Measurements from ENCODE around the gene STPG3. TPM values are rescaled to one million over a fixed set of nuclear protein-coding genes. Genes with fewer than 3 reads are reported as not detected.

Gene STPG3
- total and polyA plus RNA-seq, 2 of the 13 experiments (the other 11 are each of a cell fraction or from before 2014, with no cell fraction given), result not detected

GRCh38 chr9:137234758-137235423 lies 16.2 kb upstream of the STPG3 start:
- H3K9me3 ChIP-seq (ENCODE audit: low read length), result no peaks in the 10 kb centered on the region
- H2AFZ ChIP-seq (ENCODE audit: low read length), result no peak overlapping the region
- TF ChIP-seq PAWR (CRISPR knock-in tag; IDR thresholded peaks at IDR 0.05; ENCODE audit: borderline replicate concordance), result 0 out of 2 replicates have a peak, but pooled peaks have one; percentile 20
- no peak for TF ChIP-seq FLYWCH1 (CRISPR knock-in tag; IDR thresholded peaks at IDR 0.05)
- TF ChIP-seq ZNF782 (CRISPR knock-in tag; IDR thresholded peaks at IDR 0.05; ENCODE audit: borderline replicate concordance), result 0 out of 2 replicates have a peak, but pooled peaks have one; percentile 10
- TF ChIP-seq SRY (CRISPR knock-in tag; IDR thresholded peaks at IDR 0.05), result peak; percentile 15; the same call in 1 of the 2 replicates
- 0 out of 2 replicates have a peak, but pooled peaks have one; percentile 3 for TF ChIP-seq ZNF891 (CRISPR knock-in tag; IDR thresholded peaks at IDR 0.05)
- 0 out of 2 replicates have a peak, but pooled peaks have one; percentile 13 for TF ChIP-seq ZSCAN25 (CRISPR knock-in tag; IDR thresholded peaks at IDR 0.05)
- TF ChIP-seq KDM5A (IDR thresholded peaks at IDR 0.05; ENCODE audit: borderline replicate concordance, low read length), result peak; percentile 2; the same call in 1 of the 2 replicates
- peak; percentile 40; the same call in 1 of the 2 replicates for TF ChIP-seq ZC3H13 (CRISPR knock-in tag; IDR thresholded peaks at IDR 0.05)
- TF ChIP-seq HOXA7 (CRISPR knock-in tag; IDR thresholded peaks at IDR 0.05), result 0 out of 2 replicates have a peak, but pooled peaks have one; percentile 19
- no peak for TF ChIP-seq TRIM22 (IDR thresholded peaks at IDR 0.05)
- TF ChIP-seq TBP (CRISPR knock-in tag; IDR thresholded peaks at IDR 0.05), result no peak
- 0 out of 2 replicates have a peak, but pooled peaks have one; percentile 17 for TF ChIP-seq PHF20 (CRISPR knock-in tag; IDR thresholded peaks at IDR 0.05)
- TF ChIP-seq KMT2B (CRISPR knock-in tag; IDR thresholded peaks at IDR 0.05), result 0 out of 2 replicates have a peak, but pooled peaks have one; percentile 12
- 0 out of 2 replicates have a peak, but pooled peaks have one; percentile 19 for TF ChIP-seq ZBTB8A (CRISPR knock-in tag; IDR thresholded peaks at IDR 0.05; ENCODE audit: borderline replicate concordance, low read depth)
- no peak for TF ChIP-seq ZNF101 (CRISPR knock-in tag; IDR thresholded peaks at IDR 0.05; ENCODE audit: borderline replicate concordance, low read depth)
- intact Hi-C loops (cut with micrococcal nuclease; ENCODE audit: unreplicated experiment), result no loop called here
- peaks cover 15% of the 10 kb centered on the region for H3K79me2 ChIP-seq (ENCODE audit: insufficient read depth, low read length)
- peak overlapping the region; percentile 68 for H3K27ac ChIP-seq (ENCODE audit: extremely low read length, insufficient read depth, low read length)
- ChIA-PET CTCF (ENCODE audit: low intra/inter-chr PET ratio, low total read pairs) (interaction anchor here (1.0 to 2.6 kb wide), 3 partner anchors 46 to 72 kb away, joined by 3 to 19 read pairs (median 3); partner anchors contain the start of genes ANAPC2 and SSNA1), POLR2A (interaction anchor here (0.7 to 4.1 kb wide), 5 partner anchors 11 to 34 kb away, joined by 4 to 45 read pairs (median 15); partner anchors contain the start of genes CYSRT1, NELFB, RNF208 and TPRN)
- H3K4me3 ChIP-seq (replicated peaks in 1 of 3; ENCODE audit: insufficient read depth in 1 of 3, low read depth in 2 of 3, low read length in 3 of 3), result peak overlapping the region; percentile 67 to 81 (median 72)
- peak overlapping the region; percentile 85 for H3K4me2 ChIP-seq (ENCODE audit: low read depth, low read length)
- H3K36me3 ChIP-seq (replicated peaks in 1 of 2; ENCODE audit: control insufficient read depth in 1 of 2, insufficient read depth in 2 of 2, low read length in 2 of 2), result no peaks in the 10 kb centered on the region
- BruUV-seq (replicated peaks), result no TSS peak
- no peak for FAIRE-seq
- H3K27me3 ChIP-seq (ENCODE audit: control insufficient read depth in 1 of 2, insufficient read depth in 2 of 2, low read length in 2 of 2), result no peaks in the 10 kb centered on the region
- WGBS (ENCODE audit: low lambda C conversion rate), result 4% methylated on average over 13 of the region's 18 CpGs
- H4K20me1 ChIP-seq (ENCODE audit: insufficient read depth, low read length), result no peaks in the 10 kb centered on the region
- DNase-seq (ENCODE audit: low spot score), result no peak
- in situ Hi-C loops (cut with HindIII; ENCODE audit: extremely low pct_ligation_motif_present, low pct_unique_long_range_greater_than_20kb), result no loop called here
- H3K9ac ChIP-seq (ENCODE audit: insufficient read depth, low read depth, low read length), result peak overlapping the region; percentile 72
- H3K4me1 ChIP-seq (ENCODE audit: insufficient read depth, low read length), result peaks cover 66% of the 10 kb centered on the region
- ATAC-seq, result no peak

Data from HepG2 (cell line).